ENCODE measurements around the gene RPL11.

- no peak for TF ChIP-seq CTCF (IDR thresholded peaks at IDR 0.05)
- TF ChIP-seq POLR2A (IDR thresholded peaks at IDR 0.05) = no peak
Measured at GRCh38 chr1:23648576-23648975, 43.0 kb upstream of the RPL11 start.

Measured in body of pancreas (tissue), 4 donors.